Measurements from ENCODE around the gene LOXL4.

The LOXL4 gene

DNA sequence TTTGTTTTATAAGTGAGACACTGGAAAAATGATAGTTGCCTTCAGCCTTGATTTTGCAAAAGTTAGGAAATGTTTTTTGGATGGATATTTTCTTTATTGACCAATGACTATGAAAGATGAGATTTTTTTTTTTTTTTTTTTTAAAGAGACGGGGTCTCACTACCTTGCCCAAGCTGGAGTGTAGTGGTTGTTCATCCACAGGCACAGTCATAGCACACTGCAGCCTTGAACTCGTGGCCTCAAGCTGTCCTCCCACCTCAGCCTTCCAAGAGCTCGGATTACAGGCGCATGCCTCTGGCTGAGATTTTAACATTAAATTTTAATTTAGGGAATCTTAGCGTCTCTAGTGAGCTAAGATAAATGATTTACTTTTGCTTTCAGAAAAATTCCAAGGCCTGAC lies 66.2 kb downstream of the LOXL4 start:
- DNase-seq (ENCODE audit: low read depth in 1 of 2, low spot score in 1 of 2): no peak

Measured in stimulated activated CD4-positive, alpha-beta T cell treated with anti-CD3 and anti-CD28 coated beads, Interleukin-15, amount 100 ng/mL, for 1 hour (primary cell).